SHP77 (cell line): ENCODE measurements around the gene FCGR3B.
A peak's percentile ranks its signal among the peaks of the same experiment; 100 is the strongest.
"Not testable (repeated sequence)": the region's sequence is repeated elsewhere in the genome, so short reads cannot be mapped to it uniquely, and the experiment has no call there.

Experiments
- DNase-seq, 2 experiments: peaks; one replicate each; lab custom pipeline; 2025; lab: John Stamatoyannopoulos, UW

Gene FCGR3B

DNA sequence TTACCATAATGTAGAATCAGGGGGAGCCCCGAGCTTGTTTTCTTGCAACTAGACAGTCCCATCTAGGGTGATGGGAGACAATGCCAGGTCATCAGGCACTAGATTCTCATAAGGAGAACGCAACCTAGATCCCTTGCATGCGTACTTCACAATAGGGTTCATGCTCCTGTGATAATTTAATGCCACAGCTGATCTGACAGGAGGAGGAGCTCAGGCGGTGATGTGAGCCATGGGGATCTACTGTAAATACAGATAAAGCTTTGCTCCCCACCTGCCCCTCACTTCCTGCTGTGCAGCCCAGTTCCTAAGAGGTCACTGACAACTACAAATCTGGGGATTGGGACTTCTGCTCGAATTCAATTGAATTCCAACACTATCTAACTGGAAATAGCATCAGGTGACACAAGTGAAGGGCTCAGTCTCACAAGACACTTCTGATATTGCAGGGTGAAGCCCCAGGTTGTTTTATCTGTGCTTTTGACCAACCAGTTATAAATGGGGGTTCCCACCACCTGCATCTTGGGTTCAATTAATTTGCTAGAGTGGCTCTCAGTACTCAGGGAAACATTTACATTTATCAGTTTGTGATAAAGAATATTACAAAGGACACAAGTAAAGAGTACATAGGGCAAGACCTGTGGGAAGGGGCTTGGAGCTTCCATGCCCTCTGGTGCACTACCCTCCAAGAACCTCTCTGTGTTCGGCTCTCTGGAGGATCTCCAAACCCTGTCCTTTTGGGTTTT lies 7.4 kb upstream of the FCGR3B start:
- not testable (repeated sequence) for DNase-seq

- DNase-seq, result not testable (repeated sequence)
Measured at GRCh38 chr1:161636976-161637375, 6.0 kb upstream of the FCGR3B start.

DNA sequence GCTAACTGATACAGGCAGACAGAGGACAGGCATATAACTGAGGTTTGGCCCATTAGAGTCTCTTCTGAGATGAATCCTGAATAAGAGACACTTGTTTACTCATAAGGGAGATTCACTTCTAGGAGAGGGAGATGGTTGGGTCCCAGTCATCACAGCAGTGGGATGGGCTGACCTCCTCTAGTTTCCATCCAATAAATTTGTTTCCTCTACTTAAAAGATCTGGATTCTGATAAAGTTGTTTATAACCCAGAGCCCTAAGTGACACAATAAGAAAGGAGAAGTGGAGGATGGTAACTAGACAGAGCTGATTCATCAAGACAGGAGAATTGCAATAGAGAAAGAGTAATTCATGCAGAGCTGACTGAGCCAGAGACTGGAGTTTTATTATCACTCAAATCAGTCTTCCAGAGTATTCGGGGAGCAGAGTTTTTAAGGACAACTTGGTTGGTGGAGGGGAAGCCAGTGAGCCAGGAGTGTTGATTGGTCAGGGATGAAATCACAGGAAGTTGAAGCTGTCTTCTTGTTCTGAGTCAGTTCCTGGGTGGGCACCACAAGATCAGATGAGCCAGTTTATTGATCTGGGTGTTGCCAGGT lies 5.3 kb upstream of the FCGR3B start:
- DNase-seq, result not testable (repeated sequence)

GRCh38 chr1:161634993-161635392 lies 4.0 kb upstream of the FCGR3B start:
- DNase-seq, result not testable (repeated sequence)

GRCh38 chr1:161630128-161630742 lies 741 bp downstream of the FCGR3B start:
- DNase-seq, result not testable (repeated sequence)

GRCh38 chr1:161626445-161627146 lies 4.4 kb downstream of the FCGR3B start:
- not testable (repeated sequence) for DNase-seq

GRCh38 chr1:161624605-161625004 lies 6.4 kb downstream of the FCGR3B start:
- DNase-seq, result not testable (repeated sequence)

DNA sequence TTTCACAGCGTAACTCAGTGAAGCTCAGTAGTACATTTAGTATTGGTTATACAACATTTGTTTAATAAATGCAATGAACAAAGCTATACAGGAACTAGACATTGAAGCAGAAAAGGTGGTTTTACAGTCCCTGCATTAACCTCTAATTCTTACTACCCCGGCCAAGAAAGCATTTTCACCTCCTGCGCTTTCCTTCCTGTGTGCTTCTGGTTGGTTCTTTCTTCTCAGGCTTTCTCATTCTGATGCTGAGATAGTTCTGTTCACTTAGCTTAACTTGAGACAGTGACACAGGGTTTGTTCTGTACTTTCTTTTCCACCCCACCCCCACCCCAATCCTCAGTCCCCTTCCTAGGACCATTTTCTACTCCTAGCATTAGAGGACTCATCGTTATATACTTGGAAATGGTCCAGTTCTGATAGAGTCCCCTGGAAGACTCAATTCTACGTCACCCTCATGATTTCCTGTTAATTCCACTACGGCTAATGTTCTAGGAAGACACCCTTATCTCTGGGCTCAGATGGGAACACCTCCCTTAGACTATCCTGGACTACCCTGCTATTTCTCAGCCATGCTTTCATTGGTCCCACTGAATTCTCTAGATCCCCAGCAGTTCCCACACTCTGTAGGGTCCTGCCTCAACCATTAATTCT lies 7.5 kb downstream of the FCGR3B start:
- DNase-seq, result not testable (repeated sequence)

GRCh38 chr1:161622054-161622453 lies 8.9 kb downstream of the FCGR3B start:
- not testable (repeated sequence) for DNase-seq

DNA sequence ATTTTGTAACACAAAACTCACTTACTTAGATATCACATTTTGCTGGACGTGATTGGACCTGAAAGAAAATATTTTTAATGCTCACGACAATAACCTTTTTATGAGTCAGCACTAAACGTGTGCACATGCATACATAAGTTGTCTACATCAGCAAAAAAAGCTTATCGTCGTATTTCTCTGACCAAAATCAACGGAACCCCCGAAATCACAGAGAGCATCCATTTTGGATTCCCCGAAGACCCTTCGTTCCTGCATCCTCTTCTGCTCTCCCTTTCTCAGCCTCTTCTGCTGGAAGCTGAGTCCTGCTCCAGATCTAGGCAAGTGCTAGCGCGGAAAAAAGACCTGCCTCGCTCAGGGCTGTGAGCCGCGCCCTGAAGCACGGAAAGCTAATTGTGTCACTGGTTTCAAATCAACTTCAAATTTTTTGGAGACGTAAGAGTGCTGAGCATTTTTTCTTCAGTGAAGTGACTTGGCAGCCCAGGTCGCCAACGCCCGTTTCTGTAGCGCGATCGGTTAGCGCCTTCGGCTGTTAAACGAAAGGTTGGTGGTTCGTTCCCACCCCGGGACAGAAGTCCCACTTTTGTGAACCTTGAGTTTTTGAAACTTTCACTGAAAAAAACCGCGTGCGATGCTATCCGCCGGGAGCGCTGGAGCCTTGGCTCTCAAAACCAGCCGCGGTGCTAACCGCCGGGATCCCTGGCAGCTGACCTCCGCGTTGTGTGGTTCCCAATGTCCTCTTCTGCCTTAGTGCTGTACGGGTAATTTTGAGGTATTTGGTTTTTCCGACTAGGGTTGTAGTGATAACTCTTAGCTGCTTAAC lies 9.6 kb downstream of the FCGR3B start:
- not testable (repeated sequence) for DNase-seq

- DNase-seq, result not testable (repeated sequence)
Measured at GRCh38 chr1:161620399-161620798, 10.6 kb downstream of the FCGR3B start.

- DNase-seq, result not testable (repeated sequence)
Measured at GRCh38 chr1:161618517-161618916, 12.5 kb downstream of the FCGR3B start.

DNA sequence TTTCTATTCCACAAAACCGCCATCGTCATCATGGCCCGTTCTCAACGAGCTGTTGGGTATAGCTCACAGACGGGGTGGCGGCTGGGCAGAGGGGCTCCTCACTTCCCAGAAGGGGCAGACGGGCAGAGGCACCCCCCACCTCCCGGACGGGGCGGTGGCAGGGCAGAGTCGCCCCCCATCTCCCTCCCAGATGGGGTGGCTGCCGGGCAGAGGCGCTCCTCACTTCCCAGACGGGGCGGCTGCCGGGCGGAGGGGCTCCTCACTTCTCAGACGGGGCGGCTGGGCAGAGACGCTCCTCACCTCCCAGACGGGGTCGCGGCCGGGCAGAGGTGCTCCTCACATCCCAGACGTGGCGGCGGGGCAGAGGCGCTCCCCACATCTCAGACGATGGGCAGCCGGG lies 14.6 kb downstream of the FCGR3B start:
- DNase-seq, result not testable (repeated sequence)

GRCh38 chr1:161613142-161613514 lies 17.8 kb downstream of the FCGR3B start:
- DNase-seq, result not testable (repeated sequence)

GRCh38 chr1:161612322-161613141 lies 18.4 kb downstream of the FCGR3B start:
- DNase-seq, result peak; percentile 84 to 85

DNA sequence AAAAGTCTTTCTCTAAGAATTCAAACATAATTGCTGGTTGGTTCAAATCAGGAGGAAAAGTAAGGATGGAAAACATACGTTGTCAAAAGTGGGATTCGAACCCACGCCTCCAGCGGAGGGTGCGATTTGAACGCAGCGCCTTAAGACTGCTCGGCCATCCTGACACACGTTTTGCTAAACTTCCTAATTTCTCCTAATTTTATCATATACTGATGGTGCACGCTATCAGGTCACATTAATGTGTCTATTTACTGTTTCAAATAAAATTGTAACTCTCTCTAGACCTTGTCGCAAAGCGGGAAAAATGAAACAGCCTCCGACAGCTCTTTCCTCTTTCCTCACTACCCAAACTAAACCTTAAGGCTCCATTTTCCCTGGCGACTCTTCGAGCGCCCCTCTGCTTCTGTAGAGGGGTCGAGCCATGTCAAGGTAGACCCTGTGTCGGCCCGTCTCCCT lies 19.1 kb downstream of the FCGR3B start:
- DNase-seq, result not testable (repeated sequence)

- DNase-seq, result peak in 1 of 2 experiments; percentile 2
Measured at GRCh38 chr1:161610198-161610597, 20.8 kb downstream of the FCGR3B start.

GRCh38 chr1:161606541-161607336 lies 24.2 kb downstream of the FCGR3B start:
- DNase-seq, result not testable (repeated sequence)
